ENCODE data around the gene CHN1.

The CHN1 gene

GRCh38 chr2:174925046-174925784, 80.0 kb downstream of the CHN1 start:
- in situ Hi-C loops (cut with HindIII; ENCODE audit: low sequenced_read_pairs) = no loop called here
- no peak for TF ChIP-seq CTCF (IDR thresholded peaks at IDR 0.05; ENCODE audit: low read depth, low read length)
- no peak overlapping the region for H3K4me3 ChIP-seq (ENCODE audit: low read depth, low read length)
- no peak for DNase-seq (ENCODE audit: low read depth, low spot score)

GRCh38 chr2:174924061-174924693, 81.0 kb downstream of the CHN1 start:
- DNase-seq (ENCODE audit: low read depth, low spot score) = no peak
- TF ChIP-seq CTCF (IDR thresholded peaks at IDR 0.05; ENCODE audit: low read depth, low read length) = no peak
- H3K4me3 ChIP-seq (ENCODE audit: low read depth, low read length) = no peak overlapping the region
- in situ Hi-C loops (cut with HindIII; ENCODE audit: low sequenced_read_pairs) = no loop called here

DNA sequence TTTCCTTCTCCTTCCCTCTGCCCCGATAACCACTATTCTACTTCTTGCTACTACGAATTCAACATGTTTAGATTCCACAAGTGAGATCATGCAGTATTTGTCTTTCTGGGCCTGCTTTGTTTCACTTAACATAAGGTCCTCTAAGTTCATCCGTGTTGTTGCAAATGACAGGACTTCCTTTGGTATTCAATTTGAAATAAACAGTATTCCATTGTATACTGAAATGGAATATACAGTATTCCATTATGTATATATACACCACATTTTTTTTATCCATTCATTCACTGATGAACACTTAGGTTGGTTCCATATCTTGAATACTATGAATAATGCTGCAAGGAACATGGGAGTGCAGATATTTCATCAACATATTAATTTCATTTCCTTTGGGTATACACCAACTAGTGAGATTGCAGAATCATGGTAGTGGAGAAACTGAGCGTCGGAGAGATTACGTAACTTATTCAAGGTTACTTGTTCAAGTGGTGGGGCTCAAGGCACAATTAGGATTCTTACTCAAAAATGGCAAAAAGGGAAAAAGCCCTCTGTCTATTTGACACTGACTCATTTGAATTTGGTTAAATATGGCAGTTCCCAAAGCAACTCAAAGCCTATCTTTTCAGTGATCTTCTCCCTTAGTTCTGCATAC, 85.1 kb downstream of the CHN1 start:
- in situ Hi-C loops (cut with HindIII; ENCODE audit: low sequenced_read_pairs) = no loop called here
- DNase-seq (ENCODE audit: low read depth, low spot score) = no peak
- no peak for TF ChIP-seq CTCF (IDR thresholded peaks at IDR 0.05; ENCODE audit: low read depth, low read length)
- no peak overlapping the region for H3K4me3 ChIP-seq (ENCODE audit: low read depth, low read length)

DNA sequence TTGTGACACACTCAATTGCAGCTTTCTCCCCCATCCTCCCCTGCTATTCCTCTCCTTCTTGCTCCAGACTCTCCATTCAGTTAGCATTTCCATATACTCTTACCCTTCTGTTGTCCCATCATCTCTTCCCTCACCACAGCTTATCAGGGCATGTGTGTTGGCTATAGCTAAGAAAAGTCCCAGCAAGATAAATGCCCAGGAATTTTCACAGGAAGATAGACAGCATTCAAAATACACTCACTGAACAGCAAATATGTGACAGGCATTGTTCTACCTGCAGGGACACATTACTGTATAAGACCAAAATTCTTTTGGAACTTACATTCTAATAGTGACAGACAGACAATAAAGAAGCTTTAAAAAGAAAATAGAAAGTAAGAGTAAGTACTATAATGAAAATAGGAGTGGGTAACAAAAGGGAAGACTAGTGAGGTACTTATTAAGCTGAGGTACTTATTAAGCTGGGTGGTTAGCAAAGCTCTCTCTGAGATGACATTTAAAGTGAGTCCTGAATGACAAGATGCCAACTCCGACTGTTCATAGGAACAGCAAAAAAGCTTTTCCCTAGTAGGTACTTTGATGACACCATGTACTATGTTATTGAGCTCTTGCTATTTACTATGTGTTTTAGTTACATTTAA, 86.2 kb downstream of the CHN1 start:
- H3K4me3 ChIP-seq (ENCODE audit: low read depth, low read length) = no peak overlapping the region
- no peak for TF ChIP-seq CTCF (IDR thresholded peaks at IDR 0.05; ENCODE audit: low read depth, low read length)
- no peak for DNase-seq (ENCODE audit: low read depth, low spot score)
- in situ Hi-C loops (cut with HindIII; ENCODE audit: low sequenced_read_pairs) = no loop called here

DNA sequence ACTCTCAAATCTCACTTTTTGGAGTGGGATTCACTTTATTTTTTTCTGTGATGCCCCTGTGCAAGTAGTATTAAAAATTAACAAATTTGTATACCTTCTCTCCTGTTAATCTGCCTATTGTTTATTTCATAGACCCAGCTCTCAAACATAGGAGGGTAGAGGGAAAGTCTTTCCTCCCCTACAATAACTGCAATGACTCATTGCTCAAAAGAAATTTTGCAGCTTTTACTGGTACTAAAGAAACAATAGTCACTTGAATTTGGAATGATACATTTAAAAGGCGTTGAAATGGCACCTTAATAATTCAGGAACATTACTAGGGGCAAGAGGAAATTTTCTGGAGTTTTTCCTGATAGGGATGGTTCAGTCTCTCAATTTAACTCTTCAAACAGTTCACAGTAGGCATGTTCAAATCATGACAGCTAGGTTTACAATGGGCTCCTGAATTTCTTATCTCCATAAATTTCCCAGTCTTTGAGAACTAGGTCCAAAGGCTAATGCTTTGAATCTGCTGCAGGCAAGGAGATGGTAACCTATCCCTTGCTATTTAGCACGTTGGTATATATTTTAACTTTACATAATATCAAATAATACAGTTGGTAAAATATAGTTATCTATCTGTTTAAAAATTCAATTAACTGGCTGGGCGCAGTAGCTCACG, 88.8 kb downstream of the CHN1 start:
- no peak for DNase-seq (ENCODE audit: low read depth, low spot score)
- no peak overlapping the region for H3K4me3 ChIP-seq (ENCODE audit: low read depth, low read length)
- in situ Hi-C loops (cut with HindIII; ENCODE audit: low sequenced_read_pairs) = no loop called here
- no peak for TF ChIP-seq CTCF (IDR thresholded peaks at IDR 0.05; ENCODE audit: low read depth, low read length)
